GM13976 (cell line): ENCODE measurements around the gene PKHD1.

Experiments
- DNase-seq: peaks from one replicate; pipeline ENCODE4 v3.0.0; 2012; ENCODE audit warnings: low spot score
- CTCF ChIP-seq: IDR thresholded peaks from 2 replicates; pipeline ENCODE4 v1.5.1; 2012; ENCODE audit warnings: borderline replicate concordance, mild to moderate bottlenecking; ENCODE audit not compliant: insufficient read depth; ENCODE audit errors: extremely low read depth, missing control alignments, control extremely low read depth
- in situ Hi-C: fragments of 300-500 bp; cut with MboI; formaldehyde crosslinking; loops from one replicate; pipeline ENCODE4 v1.12.0; 2022; ENCODE audit warnings: low sequenced_read_pairs, mixed read lengths, inconsistent platforms; ENCODE audit not compliant: unreplicated experiment

The PKHD1 gene

GRCh38 chr6:51725155-51725554 lies 362.3 kb downstream of the PKHD1 start:
- TF ChIP-seq CTCF = no peak
- in situ Hi-C loops = no loop called here
- no peak for DNase-seq

GRCh38 chr6:51720327-51720726 lies 367.1 kb downstream of the PKHD1 start:
- in situ Hi-C loops = no loop called here
- no peak for TF ChIP-seq CTCF
- no peak for DNase-seq

- DNase-seq = no peak
- TF ChIP-seq CTCF = no peak
- in situ Hi-C loops = no loop called here
These were observed 368.1 kb downstream of the PKHD1 start for GRCh38 chr6:51719297-51719696.

GRCh38 chr6:51718533-51718932 lies 368.9 kb downstream of the PKHD1 start:
- DNase-seq = no peak
- in situ Hi-C loops = no loop called here
- TF ChIP-seq CTCF = no peak

- no peak for DNase-seq
- in situ Hi-C loops = no loop called here
- no peak for TF ChIP-seq CTCF
These were observed 369.9 kb downstream of the PKHD1 start for GRCh38 chr6:51717477-51717876.

GRCh38 chr6:51711876-51712275 lies 375.5 kb downstream of the PKHD1 start:
- in situ Hi-C loops = no loop called here
- no peak for TF ChIP-seq CTCF

GRCh38 chr6:51706086-51706485 lies 381.3 kb downstream of the PKHD1 start:
- in situ Hi-C loops = no loop called here
- TF ChIP-seq CTCF = no peak

More at GRCh38 chr6:51711876-51712275, 375.5 kb downstream of the PKHD1 start:
- DNase-seq = no peak

More at GRCh38 chr6:51706086-51706485, 381.3 kb downstream of the PKHD1 start:
- DNase-seq = no peak
